Fibroblast of mammary gland (primary cell): Measurements from ENCODE around the gene RNF208.

ENCODE experiments used
- DNase-seq: peaks from one replicate; pipeline ENCODE4 v3.0.0-alpha.2; 2010; ENCODE audit warnings: low read depth
- H3K4me3 ChIP-seq: 2 replicates; pipeline ENCODE4 v1.5.1; 2011; ENCODE audit warnings: low read depth, mild to moderate bottlenecking, low read length, moderate library complexity; ENCODE audit not compliant: control insufficient read depth
- CTCF ChIP-seq: conservative IDR thresholded peaks from 2 replicates; pipeline ENCODE4 v1.5.1; 2011; ENCODE audit warnings: low read depth, low read length, inconsistent platforms; ENCODE audit not compliant: control insufficient read depth, insufficient read depth

The RNF208 gene

GRCh38 chr9:137266585-137267453 is 44.8 kb upstream of the RNF208 start:
- no peak overlapping the region for H3K4me3 ChIP-seq

GRCh38 chr9:137266162-137266527 is 44.1 kb upstream of the RNF208 start:
- no peak overlapping the region for H3K4me3 ChIP-seq
- TF ChIP-seq CTCF: no peak
- no peak for DNase-seq

More at GRCh38 chr9:137266585-137267453, 44.8 kb upstream of the RNF208 start:
- no peak for DNase-seq
- TF ChIP-seq CTCF: no peak

GRCh38 chr9:137265496-137266161 is 43.6 kb upstream of the RNF208 start:
- TF ChIP-seq CTCF: no peak
- no peak overlapping the region for H3K4me3 ChIP-seq
- DNase-seq: no peak

GRCh38 chr9:137264067-137264466 is 42.0 kb upstream of the RNF208 start:
- TF ChIP-seq CTCF: no peak
- DNase-seq: no peak
- H3K4me3 ChIP-seq: no peak overlapping the region

GRCh38 chr9:137263506-137263905 is 41.5 kb upstream of the RNF208 start:
- H3K4me3 ChIP-seq: no peak overlapping the region
- DNase-seq: no peak
- no peak for TF ChIP-seq CTCF

GRCh38 chr9:137262909-137263285 is 40.9 kb upstream of the RNF208 start:
- DNase-seq: no peak
- H3K4me3 ChIP-seq: no peak overlapping the region
- TF ChIP-seq CTCF: no peak
